Ishikawa (cell line): ENCODE results near the gene TAF3.

Experiments
- CEBPB ChIP-seq: IDR thresholded peaks from 2 replicates; pipeline ENCODE4 v1.6.1; 2012
- EP300 ChIP-seq: IDR thresholded peaks from 2 replicates; pipeline ENCODE4 v1.6.1; 2012; ENCODE audit warnings: borderline replicate concordance
- NFIC ChIP-seq: IDR thresholded peaks from 2 replicates; pipeline ENCODE4 v1.6.1; 2012
- RAD21 ChIP-seq: IDR thresholded peaks from 2 replicates; pipeline ENCODE4 v1.6.1; 2012; ENCODE audit warnings: low read depth
- TAF1 ChIP-seq: IDR thresholded peaks from 2 replicates; pipeline ENCODE4 v1.6.1; 2012; ENCODE audit warnings: low read depth, mild to moderate bottlenecking
- YY1 ChIP-seq: IDR thresholded peaks from 2 replicates; pipeline ENCODE4 v1.6.1; 2012; ENCODE audit warnings: low read depth
- TF ChIP-seq, protein P1 (sequence below): IDR thresholded peaks from 2 replicates; pipeline ENCODE4 v1.6.1; 2012
- TF ChIP-seq, protein P2 (sequence below): IDR thresholded peaks from 2 replicates; pipeline ENCODE4 v1.6.1; 2012

DNA sequence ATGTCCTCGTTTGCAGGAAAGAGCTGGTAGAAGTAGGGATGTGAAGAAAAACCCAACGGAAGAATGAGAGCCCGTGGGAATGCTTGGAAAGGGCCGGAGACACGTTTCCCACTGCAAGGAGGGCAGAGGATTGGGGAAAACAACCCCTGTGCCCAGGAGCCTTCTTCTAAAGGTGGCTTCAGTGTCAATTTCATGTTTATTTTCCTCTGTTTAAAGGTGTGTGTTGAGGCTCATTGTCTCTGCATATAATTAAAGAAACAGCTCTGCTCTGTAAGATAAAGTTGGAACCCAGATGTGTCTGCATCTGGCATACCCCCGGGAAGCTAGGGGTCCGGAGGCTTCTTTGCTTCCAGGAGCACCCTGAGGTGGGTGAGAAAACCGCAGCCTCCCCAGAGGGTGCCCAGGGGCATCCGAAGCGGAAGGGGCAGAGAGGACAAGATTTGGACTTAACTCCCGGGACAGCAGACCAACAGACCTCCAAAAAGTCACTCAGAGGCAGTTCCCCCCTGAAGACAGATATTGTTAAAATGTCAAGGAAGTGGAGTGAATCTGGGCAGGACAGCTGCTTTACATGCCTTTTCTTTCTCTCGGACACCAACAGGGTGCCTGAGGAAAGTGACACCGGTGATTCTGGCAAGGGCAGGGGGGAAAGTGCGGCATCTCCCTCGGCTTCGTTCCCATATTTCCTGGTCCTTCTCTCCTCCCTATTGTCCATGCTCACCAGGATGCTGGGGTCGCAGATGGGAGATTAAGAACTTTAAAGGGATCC, 227.6 kb downstream of the TAF3 start:
- no peak for TF ChIP-seq TAF1
- no peak for TF ChIP-seq EP300
- TF ChIP-seq YY1, result no peak
- TF ChIP-seq, protein P1, sequence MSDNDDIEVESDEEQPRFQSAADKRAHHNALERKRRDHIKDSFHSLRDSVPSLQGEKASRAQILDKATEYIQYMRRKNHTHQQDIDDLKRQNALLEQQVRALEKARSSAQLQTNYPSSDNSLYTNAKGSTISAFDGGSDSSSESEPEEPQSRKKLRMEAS, result no peak
- no peak for TF ChIP-seq CEBPB
- no peak for TF ChIP-seq RAD21
- TF ChIP-seq NFIC, result no peak
- TF ChIP-seq, protein P2, sequence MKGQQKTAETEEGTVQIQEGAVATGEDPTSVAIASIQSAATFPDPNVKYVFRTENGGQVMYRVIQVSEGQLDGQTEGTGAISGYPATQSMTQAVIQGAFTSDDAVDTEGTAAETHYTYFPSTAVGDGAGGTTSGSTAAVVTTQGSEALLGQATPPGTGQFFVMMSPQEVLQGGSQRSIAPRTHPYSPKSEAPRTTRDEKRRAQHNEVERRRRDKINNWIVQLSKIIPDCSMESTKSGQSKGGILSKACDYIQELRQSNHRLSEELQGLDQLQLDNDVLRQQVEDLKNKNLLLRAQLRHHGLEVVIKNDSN, result no peak
